Measurements from ENCODE around the gene ZFAND3.

The ZFAND3 gene

DNA sequence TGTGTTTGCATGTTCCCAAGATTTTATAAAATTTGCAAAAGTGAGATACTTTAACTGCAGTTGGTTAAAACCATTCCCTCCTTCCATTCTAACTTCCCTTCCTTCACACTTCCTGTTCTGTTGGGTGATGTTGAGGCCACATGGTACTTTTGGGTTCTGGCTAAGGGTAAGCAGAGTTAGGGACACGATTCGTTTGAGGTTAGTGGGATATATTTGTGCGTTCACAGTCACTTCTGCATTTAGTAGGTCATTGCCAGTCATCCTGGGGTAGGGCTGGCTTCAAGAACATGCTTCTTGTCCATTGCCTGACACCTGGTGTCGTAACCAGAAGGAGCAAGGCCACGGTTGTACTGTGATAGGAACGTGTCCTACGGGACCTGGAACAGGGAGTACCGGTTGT, 340.1 kb downstream of the ZFAND3 start:
- no peak for DNase-seq

- no peak for DNase-seq
Measured at GRCh38 chr6:38160831-38161230, 341.3 kb downstream of the ZFAND3 start.

- DNase-seq, result no peak
Measured at GRCh38 chr6:38161331-38161730, 341.8 kb downstream of the ZFAND3 start.

DNA sequence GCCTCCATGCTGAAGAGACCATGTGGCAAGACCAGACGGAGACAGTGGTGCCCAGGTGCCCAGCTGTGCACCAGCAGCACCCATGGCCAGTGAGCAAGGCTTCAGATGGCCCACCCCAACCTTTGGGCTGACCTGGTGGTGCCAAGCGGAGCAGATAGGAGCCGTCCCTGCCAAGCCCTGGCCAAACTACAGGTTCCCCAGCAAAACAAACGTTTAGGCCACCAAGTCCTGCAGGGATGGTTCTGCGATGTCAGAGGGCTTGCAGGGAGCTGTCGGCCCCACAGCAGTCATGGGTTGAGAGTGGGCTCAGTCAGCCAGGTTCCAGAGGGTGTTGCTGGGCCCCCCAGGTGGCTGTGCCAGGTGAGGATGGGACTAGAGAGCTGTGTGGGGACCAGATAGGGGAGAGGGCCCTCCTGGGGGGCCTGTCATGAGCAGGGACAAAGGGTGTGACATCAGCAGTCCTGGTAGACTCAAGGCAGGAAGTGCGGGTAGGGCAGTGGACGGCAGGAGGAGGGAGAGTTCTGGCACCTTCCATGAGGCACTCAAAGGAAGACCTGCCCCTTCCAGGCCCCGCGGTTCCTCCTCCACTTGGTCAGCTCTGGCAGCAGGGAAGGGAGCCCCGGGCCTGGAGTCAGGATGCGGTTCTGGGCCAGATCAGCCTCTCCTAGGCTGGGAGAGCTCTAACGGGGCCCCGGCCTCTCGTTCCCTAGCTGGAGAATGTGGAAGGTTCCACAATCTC, 342.4 kb downstream of the ZFAND3 start:
- DNase-seq, result no peak

GRCh38 chr6:38162493-38163185, 343.1 kb downstream of the ZFAND3 start:
- no peak for DNase-seq

DNA sequence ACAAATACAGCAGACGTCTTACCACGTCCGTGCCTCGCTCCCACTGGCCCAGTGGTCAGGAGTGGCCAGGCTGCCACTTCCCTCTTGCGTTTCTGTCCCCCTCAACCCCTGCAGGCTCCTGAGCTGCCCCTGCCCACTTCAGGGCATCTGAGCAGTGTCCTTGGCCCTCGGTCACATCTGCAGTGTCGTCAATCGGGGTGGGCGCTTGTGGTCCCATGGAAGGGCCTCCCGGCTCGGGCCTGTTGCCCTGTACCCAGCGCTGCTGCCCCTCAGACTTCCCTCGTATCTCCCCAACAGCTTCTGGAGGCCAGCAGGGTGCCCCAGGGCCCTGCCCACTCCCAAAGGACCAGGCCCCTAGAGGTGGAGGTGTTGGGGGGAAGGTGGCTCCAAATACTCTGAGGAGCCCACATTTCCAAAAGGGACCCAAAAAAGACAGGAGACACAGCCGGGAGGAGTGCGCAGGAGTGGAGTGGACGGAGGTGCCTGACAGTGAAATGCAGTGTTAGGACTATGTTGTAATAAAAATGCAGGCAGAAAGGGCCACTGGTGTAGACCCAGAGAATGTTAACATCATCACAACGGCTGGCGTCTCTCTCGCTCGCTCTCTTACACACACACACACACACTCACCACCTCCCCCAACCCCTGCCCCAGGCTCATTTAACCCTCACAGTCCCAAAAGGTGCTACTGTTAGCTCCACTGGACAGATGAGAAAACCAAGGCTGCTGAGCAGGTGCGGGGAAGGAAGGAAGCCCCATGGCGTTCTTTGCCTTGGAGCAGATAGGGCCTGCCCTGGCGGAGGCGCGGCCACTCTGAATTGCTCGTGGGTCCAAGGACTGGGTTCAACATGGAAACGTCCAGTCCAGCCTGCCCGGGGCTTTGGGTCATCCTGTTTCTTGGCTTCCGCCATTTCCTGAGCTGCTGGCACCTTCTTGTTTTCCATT, 343.9 kb downstream of the ZFAND3 start:
- DNase-seq, result no peak

DNA sequence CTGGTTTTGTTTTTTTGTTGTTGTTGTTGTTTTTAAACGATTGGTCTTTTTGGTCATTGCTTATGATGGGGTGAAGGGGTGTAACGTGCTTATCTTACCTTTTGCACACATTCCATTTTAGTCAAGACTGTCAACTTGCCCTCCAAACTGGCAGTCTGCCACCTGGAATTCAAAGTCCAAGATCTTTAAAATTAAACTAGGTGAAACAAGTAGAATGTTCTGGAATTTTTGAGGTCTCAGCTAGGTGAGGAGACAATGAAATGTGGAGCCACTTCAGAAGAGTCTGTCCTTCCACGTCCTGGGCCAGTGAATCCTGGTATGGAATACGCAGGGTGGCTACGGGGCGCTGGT, 344.6 kb downstream of the ZFAND3 start:
- no peak for DNase-seq

DNA sequence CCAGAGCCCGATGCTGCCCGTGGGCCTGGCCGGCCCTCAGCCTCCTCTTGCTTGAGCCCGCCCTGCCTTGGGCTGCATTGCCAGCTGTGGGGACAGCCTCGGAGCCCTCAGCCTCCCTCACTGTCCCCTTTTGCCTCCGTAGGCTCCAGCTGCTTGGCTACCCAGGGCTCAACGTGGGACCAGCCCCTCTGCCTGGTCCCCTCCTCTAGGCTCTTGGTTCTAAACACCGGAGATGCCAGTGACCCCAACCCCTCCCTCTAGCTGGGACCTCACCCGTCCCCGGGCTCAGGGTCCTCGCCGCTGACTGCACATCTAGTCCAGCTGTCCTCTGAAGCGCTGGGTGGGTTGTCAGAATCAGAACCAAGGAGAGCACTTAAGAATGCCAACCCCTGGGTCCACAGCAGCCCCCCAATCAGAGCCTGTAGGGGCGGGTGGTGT, 345.2 kb downstream of the ZFAND3 start:
- no peak for DNase-seq

DNA sequence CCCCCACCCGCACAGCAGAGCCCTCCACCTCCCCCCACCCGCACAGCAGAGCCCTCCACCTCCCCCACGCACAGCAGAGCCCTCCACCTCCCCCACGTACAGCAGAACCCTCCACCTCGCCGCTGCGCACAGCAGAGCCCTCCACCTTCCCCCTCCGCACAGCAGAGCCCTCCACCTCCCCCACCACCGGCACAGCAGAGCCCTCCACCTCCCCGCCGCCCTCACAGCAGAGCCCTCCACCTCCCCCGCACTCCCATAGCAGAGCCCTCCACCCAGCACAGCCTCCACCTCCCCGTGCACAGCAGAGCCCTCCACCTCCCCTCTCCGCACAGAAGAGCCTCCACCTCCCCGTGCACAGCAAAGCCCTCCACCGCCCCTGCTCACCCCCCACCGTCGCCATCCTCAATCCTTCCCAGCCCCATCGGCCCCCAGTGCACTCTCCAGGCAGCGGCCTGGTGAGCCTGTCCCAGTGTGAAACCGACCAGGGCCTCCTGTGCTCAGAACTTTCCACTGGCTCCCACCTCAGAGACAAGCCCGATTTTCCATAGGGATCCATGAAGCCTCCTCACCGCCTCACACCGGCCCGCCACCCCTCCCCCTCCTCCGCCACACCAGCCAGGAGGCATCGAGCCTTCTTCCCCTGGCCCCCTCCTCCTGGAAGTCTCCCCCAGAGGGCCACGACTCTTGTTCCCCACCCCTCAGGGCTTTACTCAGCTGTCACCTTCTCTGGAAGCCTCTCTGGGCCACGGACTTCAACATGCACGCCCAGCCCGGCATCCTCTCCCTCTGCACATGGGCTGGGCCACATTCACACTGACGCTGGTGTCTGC, 347.1 kb downstream of the ZFAND3 start:
- DNase-seq, result no peak

DNA sequence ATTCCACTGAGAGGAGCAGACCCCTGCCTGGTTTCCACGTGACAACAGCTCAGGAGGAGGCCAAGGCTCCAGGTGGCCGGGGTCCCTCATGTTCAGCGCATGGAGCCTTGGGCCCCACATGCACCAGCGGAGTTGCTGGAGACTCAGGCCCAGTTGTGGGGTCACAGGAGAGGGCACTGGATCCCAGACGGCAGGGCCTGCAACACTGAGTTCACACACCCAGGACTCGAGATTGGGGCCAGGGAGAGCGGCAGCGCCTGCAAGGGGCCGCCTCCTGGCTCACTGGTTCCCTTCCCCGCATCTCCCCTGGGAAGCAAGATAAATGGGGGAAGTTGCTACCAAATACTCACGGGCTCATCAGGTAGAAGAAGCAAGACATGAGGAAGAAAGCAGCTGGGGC, 348.1 kb downstream of the ZFAND3 start:
- no peak for DNase-seq

- no peak for DNase-seq
Measured at GRCh38 chr6:38168126-38168525, 348.6 kb downstream of the ZFAND3 start.

- DNase-seq, result no peak
Measured at GRCh38 chr6:38168699-38169098, 349.2 kb downstream of the ZFAND3 start.

- no peak for DNase-seq
Measured at GRCh38 chr6:38169221-38169976, 349.9 kb downstream of the ZFAND3 start.

DNA sequence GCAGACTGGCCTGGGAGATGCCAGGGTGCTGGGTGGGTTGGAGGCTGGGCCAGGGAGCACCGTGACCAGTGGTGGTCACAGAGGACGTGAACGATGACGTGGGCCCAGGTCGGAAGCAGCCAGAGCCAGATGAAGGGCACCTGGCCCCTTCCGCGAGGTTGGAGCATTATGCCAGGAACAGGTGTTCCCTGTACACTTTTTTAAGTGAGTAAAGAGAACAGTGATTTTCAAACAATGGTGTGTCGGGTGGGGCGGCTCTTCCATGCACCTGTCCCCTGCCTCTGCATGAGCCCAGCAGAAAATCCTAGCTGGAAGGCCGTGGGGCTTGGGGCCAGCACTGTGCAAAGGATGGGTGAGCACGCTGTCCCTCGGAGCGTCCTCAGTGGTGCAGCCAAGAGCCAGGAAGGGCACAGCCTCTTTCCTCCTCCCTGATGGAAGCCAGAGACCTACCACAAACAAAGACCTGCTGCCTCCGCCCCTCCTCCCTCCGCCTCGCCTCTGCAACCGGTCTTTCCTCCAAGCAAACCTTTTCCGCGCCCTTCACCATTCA, 350.5 kb downstream of the ZFAND3 start:
- peak; percentile 75 for DNase-seq

DNA sequence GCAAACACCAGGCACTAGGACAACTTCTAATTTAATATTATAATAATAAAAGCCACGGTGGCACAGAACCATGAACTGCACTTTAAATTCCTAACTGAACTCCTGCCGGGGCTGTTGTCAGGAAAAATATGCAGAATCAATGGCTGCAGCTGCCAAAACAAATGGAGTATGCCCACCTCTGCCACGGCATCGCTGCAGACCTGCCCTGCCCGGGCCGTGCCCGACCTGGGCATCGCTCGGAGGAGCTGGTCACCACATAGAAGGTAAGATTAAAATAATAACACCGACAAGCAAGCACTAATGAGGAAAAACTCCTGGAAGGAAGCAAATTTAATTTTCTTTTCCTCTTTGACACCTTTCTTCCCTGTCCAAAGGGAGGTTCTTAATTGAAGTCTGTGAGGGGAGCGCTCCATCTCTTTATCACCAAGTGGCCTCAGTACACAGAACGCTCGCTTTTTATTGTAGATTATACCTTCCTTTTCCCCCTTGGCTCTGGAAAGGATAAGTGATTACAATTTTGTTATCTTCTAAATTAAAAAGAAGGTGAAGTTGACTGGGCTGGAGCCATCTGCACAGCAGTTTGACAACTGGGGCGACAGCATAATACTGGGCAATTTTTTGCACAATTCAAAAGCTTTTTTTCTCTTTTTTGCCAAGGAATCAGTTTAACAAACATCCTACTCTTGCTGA, 351.3 kb downstream of the ZFAND3 start:
- no peak for DNase-seq

- DNase-seq, result no peak
Measured at GRCh38 chr6:38171997-38172738, 352.6 kb downstream of the ZFAND3 start.

- no peak for DNase-seq
Measured at GRCh38 chr6:38172739-38173410, 353.3 kb downstream of the ZFAND3 start.

- no peak for DNase-seq
Measured at GRCh38 chr6:38173909-38174308, 354.4 kb downstream of the ZFAND3 start.

DNA sequence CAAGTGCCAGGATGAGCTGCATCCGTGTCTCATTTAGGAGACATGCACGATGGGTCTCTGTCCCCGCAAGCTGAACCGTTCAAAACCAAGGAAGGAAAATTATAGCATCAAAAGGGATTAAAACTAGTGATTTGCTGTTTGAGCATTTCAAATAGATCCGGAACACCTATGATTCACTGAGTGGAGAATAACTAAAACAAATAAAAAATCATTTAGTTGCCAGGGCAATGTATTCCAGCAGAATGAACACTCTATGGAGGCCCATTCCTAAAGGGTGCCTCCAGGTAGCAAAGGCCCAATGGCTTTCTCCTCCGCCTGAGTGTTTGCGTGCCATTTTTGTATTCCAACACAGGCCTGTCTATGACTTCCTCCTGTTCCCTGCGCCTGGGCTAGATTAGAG, 354.8 kb downstream of the ZFAND3 start:
- DNase-seq, result no peak

Measured in SHP77 treated with DMSO at 0.1 percent for 48 hours (cell line).